Chondrocyte (in vitro differentiated cells): ENCODE measurements around the gene EGFR. TPM values are rescaled to one million over a fixed set of nuclear protein-coding genes. Genes with fewer than 3 reads are reported as not detected.

Experiments used
- DNase-seq: peaks from one replicate; pipeline ENCODE4 v3.0.0; 2021; ENCODE audit warnings: mixed read lengths, low spot score
- H3K27ac Mint-ChIP-seq: one replicate; pipeline ENCODE4 v1.8.0; 2021; ENCODE audit warnings: mild to moderate bottlenecking, moderate library complexity, mixed read lengths; ENCODE audit not compliant: unreplicated experiment
- H3K27me3 Mint-ChIP-seq: 2 replicates; pipeline ENCODE4 v1.8.0; 2021; ENCODE audit warnings: low read depth, mixed read lengths
- H3K36me3 Mint-ChIP-seq: 2 replicates; pipeline ENCODE4 v1.8.0; 2021; ENCODE audit warnings: low read depth, mixed read lengths
- H3K4me1 Mint-ChIP-seq: 2 replicates; pipeline ENCODE4 v1.8.0; 2021; ENCODE audit warnings: low read depth, mild to moderate bottlenecking, mixed read lengths
- H3K4me3 Mint-ChIP-seq: one replicate; pipeline ENCODE4 v1.8.0; 2021; ENCODE audit warnings: mild to moderate bottlenecking, moderate library complexity, mixed read lengths; ENCODE audit not compliant: unreplicated experiment
- H3K9me3 Mint-ChIP-seq: 2 replicates; pipeline ENCODE4 v1.8.0; 2021; ENCODE audit warnings: low read depth, mixed read lengths
- total RNA-seq: library from RNA; stranded (reverse); gene quantifications from 3 replicates; pipeline ENCODE4 v1.2.1, GENCODE V29; 2021
- TF ChIP-seq, protein P1 (sequence below): fragments of 200-600 bp; sonication (generic); IDR thresholded peaks from 2 replicates; pipeline ENCODE4 v1.5.0; 2021; ENCODE audit warnings: antibody characterized with exemption, mild to moderate bottlenecking, moderate library complexity

The EGFR gene
- total RNA-seq, 1 donor from 2014 or later = 25.5 TPM

DNA sequence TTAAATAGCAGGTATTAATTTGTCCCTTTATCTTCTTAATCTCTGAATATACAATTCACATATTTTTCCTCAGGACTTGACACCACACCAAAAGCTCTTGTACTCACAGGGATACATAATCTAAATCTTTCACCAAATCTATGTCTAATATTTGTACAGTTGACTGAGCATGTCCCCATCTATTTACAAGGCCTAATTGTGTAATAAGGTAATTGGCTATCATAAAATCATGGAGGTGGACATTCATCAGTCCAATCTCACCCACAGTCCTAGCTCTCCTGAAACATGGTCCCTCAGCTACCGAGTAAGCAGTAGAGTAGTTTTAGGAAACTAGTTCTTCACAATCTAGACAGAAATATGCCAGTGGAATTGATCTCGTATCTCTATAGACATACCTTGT, 30.3 kb upstream of the EGFR start:
- TF ChIP-seq, protein P1, sequence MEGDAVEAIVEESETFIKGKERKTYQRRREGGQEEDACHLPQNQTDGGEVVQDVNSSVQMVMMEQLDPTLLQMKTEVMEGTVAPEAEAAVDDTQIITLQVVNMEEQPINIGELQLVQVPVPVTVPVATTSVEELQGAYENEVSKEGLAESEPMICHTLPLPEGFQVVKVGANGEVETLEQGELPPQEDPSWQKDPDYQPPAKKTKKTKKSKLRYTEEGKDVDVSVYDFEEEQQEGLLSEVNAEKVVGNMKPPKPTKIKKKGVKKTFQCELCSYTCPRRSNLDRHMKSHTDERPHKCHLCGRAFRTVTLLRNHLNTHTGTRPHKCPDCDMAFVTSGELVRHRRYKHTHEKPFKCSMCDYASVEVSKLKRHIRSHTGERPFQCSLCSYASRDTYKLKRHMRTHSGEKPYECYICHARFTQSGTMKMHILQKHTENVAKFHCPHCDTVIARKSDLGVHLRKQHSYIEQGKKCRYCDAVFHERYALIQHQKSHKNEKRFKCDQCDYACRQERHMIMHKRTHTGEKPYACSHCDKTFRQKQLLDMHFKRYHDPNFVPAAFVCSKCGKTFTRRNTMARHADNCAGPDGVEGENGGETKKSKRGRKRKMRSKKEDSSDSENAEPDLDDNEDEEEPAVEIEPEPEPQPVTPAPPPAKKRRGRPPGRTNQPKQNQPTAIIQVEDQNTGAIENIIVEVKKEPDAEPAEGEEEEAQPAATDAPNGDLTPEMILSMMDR = no peak
- Mint-ChIP-seq H3K36me3 (no peaks in the 10 kb centered on the region), H3K27me3 (no peaks in the 10 kb centered on the region), H3K4me1 (peaks cover 15% of the 10 kb centered on the region), H3K9me3 (peaks cover 3% of the 10 kb centered on the region), H3K4me3 (no peak overlapping the region), H3K27ac (no peak overlapping the region)
- DNase-seq = no peak

DNA sequence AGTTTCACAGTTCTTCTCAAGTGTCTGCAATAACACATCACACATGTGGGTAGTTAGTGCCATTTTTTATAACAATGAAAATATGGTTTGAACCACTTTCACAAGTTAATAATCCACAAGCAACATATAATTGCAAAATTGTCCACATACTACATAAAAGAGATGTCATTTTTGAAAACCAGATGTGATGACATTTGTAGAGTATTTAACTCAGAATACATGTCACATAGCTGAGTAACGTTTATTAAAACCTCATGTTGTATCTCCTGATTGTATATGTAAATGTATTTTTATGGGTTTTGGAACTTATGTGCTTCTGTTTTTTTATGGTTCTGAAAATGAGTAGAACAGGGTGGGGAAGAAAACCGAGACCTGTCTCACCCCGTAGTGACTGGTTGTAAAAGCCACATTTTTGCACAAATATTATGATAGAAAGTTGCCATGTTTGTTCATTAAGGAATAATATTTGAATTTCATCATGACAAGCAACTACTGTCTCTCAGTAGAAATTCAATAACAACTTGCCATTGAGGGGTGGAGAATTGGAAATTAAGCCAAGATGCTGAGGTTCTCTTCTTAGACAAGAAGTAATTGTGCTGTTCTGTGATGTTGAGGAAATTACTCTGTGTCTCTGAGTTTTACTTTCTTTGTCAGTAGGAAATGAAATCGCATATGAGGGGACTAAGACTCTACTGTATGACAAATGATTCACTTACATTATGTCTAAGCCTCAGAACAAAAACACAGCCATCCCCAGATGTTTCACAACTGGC, 29.2 kb upstream of the EGFR start:
- TF ChIP-seq, protein P1 = no peak
- H3K27me3 Mint-ChIP-seq = no peaks in the 10 kb centered on the region
- no peak for DNase-seq
- no peak overlapping the region for H3K27ac Mint-ChIP-seq
- H3K4me3 Mint-ChIP-seq = no peak overlapping the region
- peaks cover 15% of the 10 kb centered on the region for H3K4me1 Mint-ChIP-seq
- H3K9me3 Mint-ChIP-seq = peaks cover 3% of the 10 kb centered on the region
- H3K36me3 Mint-ChIP-seq = no peaks in the 10 kb centered on the region

DNA sequence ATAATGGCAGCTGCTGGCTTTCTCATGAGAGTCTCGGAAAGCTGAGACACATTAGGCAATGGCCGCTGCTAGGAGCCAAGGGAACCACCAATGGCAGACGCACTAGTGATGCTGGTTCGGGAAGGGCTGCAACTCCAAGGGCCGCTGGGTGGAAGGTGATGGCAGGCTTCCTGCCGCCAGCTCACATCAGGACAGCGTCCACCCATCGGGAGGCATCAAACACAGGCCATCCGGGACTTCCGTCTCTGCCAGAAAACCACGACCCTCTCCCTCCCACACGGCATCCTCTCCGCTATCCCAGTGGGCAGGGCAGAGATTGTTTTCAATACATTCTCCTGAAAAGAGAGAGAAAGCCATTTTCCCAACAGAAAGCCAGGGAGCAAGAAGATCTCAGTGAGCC, 27.5 kb upstream of the EGFR start:
- H3K27ac Mint-ChIP-seq = no peak overlapping the region

DNA sequence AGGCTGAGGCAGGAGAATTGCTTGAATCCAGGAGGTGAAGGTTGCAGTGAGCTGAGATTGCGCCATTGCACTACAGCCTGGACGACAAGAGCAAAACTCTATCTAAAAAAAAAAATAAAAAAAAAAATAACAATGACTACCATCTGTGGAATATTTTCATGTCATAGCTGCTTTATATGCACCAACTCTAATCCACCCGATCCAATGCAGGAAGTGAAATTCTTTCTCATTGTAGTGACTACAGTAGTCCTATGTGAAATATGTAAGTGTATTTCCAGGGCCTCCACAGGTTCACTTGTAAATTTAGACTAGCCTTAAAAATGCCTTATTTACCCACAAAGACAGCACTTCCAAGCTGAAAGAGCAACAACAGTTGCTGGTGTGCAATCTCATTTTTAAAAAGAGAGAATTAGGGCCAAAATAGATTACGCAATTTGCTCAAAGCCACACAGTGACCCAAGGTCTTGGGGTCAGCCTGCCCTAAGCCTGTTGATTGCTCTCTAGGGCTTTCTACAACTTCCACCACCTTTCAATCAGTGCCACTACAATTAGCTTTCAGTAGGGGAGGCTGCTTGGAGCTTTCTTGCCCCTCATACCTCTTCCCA, 25.8 kb upstream of the EGFR start:
- no peaks in the 10 kb centered on the region for H3K27me3 Mint-ChIP-seq
- H3K36me3 Mint-ChIP-seq = no peaks in the 10 kb centered on the region
- DNase-seq = no peak
- peaks cover 8% of the 10 kb centered on the region for H3K4me1 Mint-ChIP-seq
- no peaks in the 10 kb centered on the region for H3K9me3 Mint-ChIP-seq
- TF ChIP-seq, protein P1 = no peak
- H3K4me3 Mint-ChIP-seq = no peak overlapping the region
- H3K27ac Mint-ChIP-seq = no peak overlapping the region

More for the DNA sequence above, 27.5 kb upstream of the EGFR start:
- no peaks in the 10 kb centered on the region for H3K9me3 Mint-ChIP-seq
- no peaks in the 10 kb centered on the region for H3K36me3 Mint-ChIP-seq
- H3K27me3 Mint-ChIP-seq = no peaks in the 10 kb centered on the region
- DNase-seq = no peak
- no peak overlapping the region for H3K4me3 Mint-ChIP-seq
- peaks cover 8% of the 10 kb centered on the region for H3K4me1 Mint-ChIP-seq
- TF ChIP-seq, protein P1 = no peak

DNA sequence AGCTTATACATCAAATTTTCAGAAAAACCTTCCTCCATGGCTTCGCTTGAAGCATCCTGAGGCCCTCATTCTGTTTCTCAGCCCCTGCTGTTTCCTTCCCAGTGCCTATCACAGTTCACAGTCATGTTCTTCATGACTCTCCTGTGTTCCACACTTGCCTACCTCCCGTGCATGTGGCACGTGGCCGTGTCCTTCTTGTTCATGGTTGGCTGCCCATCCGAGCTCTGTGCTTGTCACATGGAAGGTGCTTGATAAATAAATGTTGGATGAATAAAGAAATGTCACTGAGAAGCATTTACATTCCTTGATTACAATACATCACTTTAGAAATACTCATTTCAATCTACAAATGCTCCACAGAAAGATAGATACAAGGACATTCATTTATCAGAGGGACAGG, 23.7 kb upstream of the EGFR start:
- no peaks in the 10 kb centered on the region for H3K9me3 Mint-ChIP-seq
- TF ChIP-seq, protein P1 = no peak
- H3K27ac Mint-ChIP-seq = no peak overlapping the region
- no peak overlapping the region for H3K4me3 Mint-ChIP-seq
- DNase-seq = no peak
- H3K36me3 Mint-ChIP-seq = no peaks in the 10 kb centered on the region
- H3K27me3 Mint-ChIP-seq = no peaks in the 10 kb centered on the region
- peaks cover 8% of the 10 kb centered on the region for H3K4me1 Mint-ChIP-seq
